ENCODE data around the gene AGBL4.

DNA sequence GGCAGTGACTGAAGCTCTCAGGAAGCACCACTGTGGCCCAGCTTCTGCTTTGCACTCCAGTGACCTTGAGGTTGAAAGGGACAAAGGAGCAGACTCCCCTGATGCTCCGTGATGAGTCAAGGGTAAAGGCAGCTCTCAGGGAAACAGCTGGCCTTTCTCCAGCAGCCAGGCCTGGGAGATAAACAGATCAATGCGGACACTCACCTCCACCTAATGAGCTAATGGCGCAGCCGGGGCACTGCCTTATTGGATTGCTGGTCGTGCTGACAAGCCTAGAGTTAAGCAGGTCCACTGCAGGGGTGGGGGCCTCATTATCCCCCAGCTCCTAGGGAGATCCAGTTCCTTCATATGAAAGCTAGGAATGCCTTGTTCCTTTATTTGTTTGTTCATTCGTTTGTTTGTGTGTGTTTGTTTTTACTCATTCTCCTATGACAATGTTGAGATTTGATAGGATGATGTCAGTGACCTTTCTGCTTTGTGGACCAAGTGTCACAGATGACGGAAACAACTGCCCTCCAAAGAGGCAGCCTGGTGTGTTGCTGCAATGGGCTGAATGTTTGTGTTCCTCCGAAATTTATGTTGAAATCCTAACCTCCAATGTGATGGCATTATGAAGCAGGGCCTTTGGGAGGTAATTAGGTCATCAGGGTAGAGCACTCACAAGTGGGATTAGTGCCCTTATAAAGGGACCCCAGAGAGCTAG lies 1105.7 kb downstream of the AGBL4 start:
- TF ChIP-seq, protein P1, sequence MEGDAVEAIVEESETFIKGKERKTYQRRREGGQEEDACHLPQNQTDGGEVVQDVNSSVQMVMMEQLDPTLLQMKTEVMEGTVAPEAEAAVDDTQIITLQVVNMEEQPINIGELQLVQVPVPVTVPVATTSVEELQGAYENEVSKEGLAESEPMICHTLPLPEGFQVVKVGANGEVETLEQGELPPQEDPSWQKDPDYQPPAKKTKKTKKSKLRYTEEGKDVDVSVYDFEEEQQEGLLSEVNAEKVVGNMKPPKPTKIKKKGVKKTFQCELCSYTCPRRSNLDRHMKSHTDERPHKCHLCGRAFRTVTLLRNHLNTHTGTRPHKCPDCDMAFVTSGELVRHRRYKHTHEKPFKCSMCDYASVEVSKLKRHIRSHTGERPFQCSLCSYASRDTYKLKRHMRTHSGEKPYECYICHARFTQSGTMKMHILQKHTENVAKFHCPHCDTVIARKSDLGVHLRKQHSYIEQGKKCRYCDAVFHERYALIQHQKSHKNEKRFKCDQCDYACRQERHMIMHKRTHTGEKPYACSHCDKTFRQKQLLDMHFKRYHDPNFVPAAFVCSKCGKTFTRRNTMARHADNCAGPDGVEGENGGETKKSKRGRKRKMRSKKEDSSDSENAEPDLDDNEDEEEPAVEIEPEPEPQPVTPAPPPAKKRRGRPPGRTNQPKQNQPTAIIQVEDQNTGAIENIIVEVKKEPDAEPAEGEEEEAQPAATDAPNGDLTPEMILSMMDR (tag by site-specific recombination; IDR thresholded peaks at IDR 0.05) = no peak
- TF ChIP-seq ZNF664 (tag by site-specific recombination; IDR thresholded peaks at IDR 0.05) (no peak), ZNF174 (tag by site-specific recombination; IDR thresholded peaks at IDR 0.05) (no peak), ZNF777 (tag by site-specific recombination; IDR thresholded peaks at IDR 0.05; ENCODE audit: borderline replicate concordance) (no peak), ZNF654 (tag by site-specific recombination; IDR thresholded peaks at IDR 0.05; ENCODE audit: low read depth) (no peak)

Measured in HEK293 (cell line).